HL-60 (cell line): ENCODE results near the gene STKLD1.
A peak's percentile ranks its signal among the peaks of the same experiment; 100 is the strongest.

Experiments
- DNase-seq, 2 experiments: peaks; one replicate each; pipeline ENCODE4 v3.0.0-alpha.2; 2010 to 2020; ENCODE audit warnings: low read depth in 1 of 2, low spot score in 1 of 2
- H3K27ac ChIP-seq: fragments of 250-450 bp; sonication (Bioruptor Pico); replicated peaks from 2 replicates; pipeline ENCODE4 v1.5.1; 2020; ENCODE audit warnings: mild to moderate bottlenecking, moderate library complexity
- H3K27me3 ChIP-seq: fragments of 250-450 bp; sonication (Bioruptor Pico); 2 replicates; pipeline ENCODE4 v1.5.1; 2021; ENCODE audit warnings: mild to moderate bottlenecking, moderate library complexity; ENCODE audit not compliant: insufficient read depth, poor library complexity, severe bottlenecking
- H3K4me3 ChIP-seq: replicated peaks from 2 replicates; pipeline ENCODE4 v1.5.1; 2011; ENCODE audit warnings: mild to moderate bottlenecking, control low read depth, low read length; ENCODE audit not compliant: insufficient read depth
- CTCF ChIP-seq: IDR thresholded peaks from one replicate; pipeline ENCODE4 v1.5.1; 2011; ENCODE audit warnings: low read length, control low read depth, inconsistent platforms; ENCODE audit not compliant: insufficient read depth
- GABPA ChIP-seq: IDR thresholded peaks from 2 replicates; pipeline ENCODE4 v1.6.1; 2012; ENCODE audit warnings: low read depth
- POLR2AphosphoS5 ChIP-seq: IDR thresholded peaks from 2 replicates; pipeline ENCODE4 v1.6.1; 2012; ENCODE audit warnings: low read depth
- REST ChIP-seq: IDR thresholded peaks from 2 replicates; pipeline ENCODE4 v1.6.1; 2012; ENCODE audit warnings: low read depth; ENCODE audit not compliant: insufficient replicate concordance
- SPI1 ChIP-seq: IDR thresholded peaks from 2 replicates; pipeline ENCODE4 v1.6.1; 2012; ENCODE audit warnings: low read depth, mild to moderate bottlenecking, borderline replicate concordance

STKLD1 gene

DNA sequence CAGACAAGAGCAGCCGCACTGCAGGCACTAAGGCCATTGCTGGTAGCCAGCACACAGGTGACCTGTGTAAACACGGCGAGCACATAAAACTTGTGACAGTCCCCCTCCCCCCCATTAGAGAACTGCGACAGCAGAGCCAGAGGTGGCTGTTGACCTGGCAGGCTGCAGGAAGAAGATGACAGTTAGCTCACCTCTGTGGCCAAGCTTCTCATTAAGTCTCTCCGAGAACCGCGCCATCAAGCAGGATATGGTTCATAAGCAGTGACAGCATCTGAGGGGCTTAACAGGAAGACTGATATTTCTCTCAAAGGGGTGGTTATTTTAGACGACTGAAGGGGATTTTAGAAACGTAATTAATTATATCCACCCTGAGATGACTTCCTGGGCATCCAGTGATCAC lies 5.5 kb upstream of the STKLD1 start:
- 0 out of 2 replicates have a peak overlapping the region, but pooled peaks have one; percentile 8 for H3K27ac ChIP-seq
- no peak for TF ChIP-seq POLR2AphosphoS5
- no peak for TF ChIP-seq GABPA
- TF ChIP-seq CTCF, result no peak
- TF ChIP-seq SPI1, result no peak
- no peak for TF ChIP-seq REST

DNA sequence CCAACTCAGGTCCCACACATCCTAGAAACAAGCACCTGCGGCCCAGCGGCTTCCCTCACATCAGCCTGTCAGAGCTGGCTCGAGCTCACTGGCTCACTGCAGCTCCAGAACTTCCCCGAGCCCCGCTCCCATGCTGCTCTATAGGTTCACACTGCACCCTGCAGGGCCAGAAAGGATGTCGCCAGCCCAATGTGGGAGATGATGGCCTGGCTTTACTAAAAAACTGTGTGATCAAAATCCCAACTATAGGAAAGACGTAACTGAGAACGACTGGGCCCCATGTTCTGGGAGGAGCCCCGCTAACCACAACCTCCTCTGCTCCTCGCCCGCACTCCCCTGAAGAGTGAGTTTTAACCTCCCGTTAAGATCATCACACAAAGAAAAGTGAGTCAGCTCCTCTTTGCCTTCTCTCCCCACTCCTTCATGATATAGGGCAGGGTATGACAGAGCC lies 4.9 kb upstream of the STKLD1 start:
- peak overlapping the region; percentile 23; the same call in 1 of the 2 replicates for H3K27ac ChIP-seq

More for the DNA sequence above, 5.5 kb upstream of the STKLD1 start:
- no peak for DNase-seq
- H3K4me3 ChIP-seq, result no peak overlapping the region
- no peaks in the 10 kb centered on the region for H3K27me3 ChIP-seq

More for the DNA sequence above, 4.9 kb upstream of the STKLD1 start:
- TF ChIP-seq REST (no peak), CTCF (no peak), GABPA (no peak), SPI1 (no peak), POLR2AphosphoS5 (0 out of 2 replicates have a peak, but pooled peaks have one; percentile 28)
- Histone ChIP-seq H3K27me3 (no peaks in the 10 kb centered on the region), H3K4me3 (no peak overlapping the region)
- DNase-seq, result peak in 1 of 2 experiments; percentile 46
